A549 (cell line): Measurements from ENCODE around the gene CCDC127. TPM values are rescaled to one million over a fixed set of nuclear protein-coding genes. Genes with fewer than 3 reads are reported as not detected.

Experiments
- ATAC-seq, 2 experiments: fragments of 200-7000 bp in 1 of 2; fragments of >200 bp in 1 of 2; cut with Nextera tagmentation in 1 of 2; cut with Tn5 transposase in 1 of 2; 3 replicates each; pipeline versions ENCODE4 v1.8.0 to v1.9.1; 2018 to 2020; ENCODE audit warnings: mild to moderate bottlenecking in 1 of 2, moderate library complexity in 1 of 2
- CTCF ChIA-PET: fragments of 300-600 bp; sonication (Branson Sonifier 250); formaldehyde crosslinking; extraction: SDS; loops from one replicate; lab custom pipeline; 2021; ENCODE audit warnings: antibody characterized with exemption, inconsistent platforms; lab: Yijun Ruan, JAX
- POLR2A ChIA-PET: fragments of 350-600 bp; formaldehyde crosslinking; extraction: SDS; loops from one replicate; lab custom pipeline; 2021; ENCODE audit warnings: antibody characterized with exemption, inconsistent platforms; lab: Yijun Ruan, JAX
- DNase-seq, 2 experiments: peaks; one replicate each; pipeline versions ENCODE4 v3.0.0 to v3.0.0-alpha.2; 2011 to 2016; ENCODE audit warnings: low read depth in 1 of 2, low spot score in 1 of 2
- FAIRE-seq: peaks from 2 replicates; lab custom pipeline; 2011; peaks lifted over from hg19 to GRCh38; lab: Jason Lieb, UNC
- H3K27ac ChIP-seq, 2 experiments: fragments of >200 bp; sonication (Bioruptor Twin); formaldehyde crosslinking; 3 replicates each; pipeline ENCODE4 v1.5.1; 2016 to 2017
- H3K4me1 ChIP-seq: fragments of >200 bp; sonication (Bioruptor Twin); formaldehyde crosslinking; 3 replicates; pipeline ENCODE4 v1.6.1; 2016
- H3K4me2 ChIP-seq: fragments of >200 bp; sonication (Bioruptor Twin); formaldehyde crosslinking; 3 replicates; pipeline ENCODE4 v1.6.1; 2016
- H3K4me3 ChIP-seq: fragments of >200 bp; sonication (Bioruptor Twin); formaldehyde crosslinking; 3 replicates; pipeline ENCODE4 v1.5.1; 2016
- H3K9me3 ChIP-seq: fragments of >200 bp; sonication (Bioruptor Twin); formaldehyde crosslinking; 3 replicates; pipeline ENCODE4 v1.6.1; 2016
- CBX8 ChIP-seq: fragments of 200-600 bp; sonication (generic); IDR thresholded peaks from 2 replicates; pipeline ENCODE4 v1.6.1; 2016
- EHMT2 ChIP-seq: fragments of 200-600 bp; sonication (generic); IDR thresholded peaks from 2 replicates; pipeline ENCODE4 v1.6.1; 2016; ENCODE audit warnings: antibody characterized with exemption, low read depth, mild to moderate bottlenecking, moderate library complexity
- ESRRA ChIP-seq: fragments of 150-350 bp; IDR thresholded peaks from 2 replicates; pipeline ENCODE4 v1.6.1; 2014; ENCODE audit warnings: mild to moderate bottlenecking, low read length, borderline replicate concordance
- GATA3 ChIP-seq: IDR thresholded peaks from 2 replicates; pipeline ENCODE4 v1.6.1; 2012; ENCODE audit warnings: borderline replicate concordance
- HOXB13 ChIP-seq: fragments of 250-450 bp; sonication (Bioruptor Pico); IDR thresholded peaks from 2 replicates; pipeline ENCODE4 v1.5.0; 2020; ENCODE audit warnings: low read depth, mild to moderate bottlenecking, moderate library complexity
- KDM1A ChIP-seq: fragments of 200-600 bp; sonication (generic); IDR thresholded peaks from 2 replicates; pipeline ENCODE4 v1.6.1; 2016; ENCODE audit warnings: low read depth, mild to moderate bottlenecking
- MAFK ChIP-seq: fragments of 450-650 bp; IDR thresholded peaks from 2 replicates; pipeline ENCODE4 v1.6.1; 2014; ENCODE audit not compliant: partially characterized antibody
- NFE2L2 ChIP-seq: fragments of 150-350 bp; conservative IDR thresholded peaks from 2 replicates; pipeline ENCODE4 v1.6.1; 2014; ENCODE audit warnings: low read length
- NR3C1 ChIP-seq: fragments of >200 bp; sonication (Bioruptor Twin); formaldehyde crosslinking; IDR thresholded peaks from 3 replicates; pipeline ENCODE4 v1.6.1; 2017
- PHF8 ChIP-seq: fragments of 200-600 bp; sonication (generic); IDR thresholded peaks from 2 replicates; pipeline ENCODE4 v1.6.1; 2016; ENCODE audit warnings: low read depth, mild to moderate bottlenecking, antibody characterized with exemption, moderate library complexity, borderline replicate concordance
- POLR2AphosphoS2 ChIP-seq: conservative IDR thresholded peaks from 2 replicates; pipeline ENCODE4 v1.6.1; 2012; ENCODE audit warnings: low read length, improper control_type of control experiment, inconsistent platforms
- RAD21 ChIP-seq, 2 experiments: fragments of >200 bp in 1 of 2; sonication (Bioruptor Twin) in 1 of 2; formaldehyde crosslinking in 1 of 2; IDR thresholded peaks in 1 of 2; conservative IDR thresholded peaks in 1 of 2; 2 replicates in 1 of 2; 3 replicates in 1 of 2; pipeline ENCODE4 v1.6.1; 2012 to 2018; ENCODE audit warnings: inconsistent platforms in 1 of 2
- RCOR1 ChIP-seq: fragments of 150-350 bp; IDR thresholded peaks from 2 replicates; pipeline ENCODE4 v1.6.1; 2014; ENCODE audit warnings: antibody characterized with exemption, low read length, low read depth
- RNF2 ChIP-seq: fragments of 200-600 bp; sonication (generic); IDR thresholded peaks from 2 replicates; pipeline ENCODE4 v1.6.1; 2016; ENCODE audit warnings: low read depth, mild to moderate bottlenecking, antibody characterized with exemption, moderate library complexity, borderline replicate concordance
- SREBF2 ChIP-seq: fragments of 450-650 bp; IDR thresholded peaks from 2 replicates; pipeline ENCODE4 v1.6.1; 2014; ENCODE audit warnings: mild to moderate bottlenecking, moderate library complexity
- TP53 ChIP-seq: fragments of 250-450 bp; sonication (Bioruptor Pico); IDR thresholded peaks from 2 replicates; pipeline ENCODE4 v1.5.0; 2021; ENCODE audit warnings: mild to moderate bottlenecking, moderate library complexity
- ZC3H11A ChIP-seq: fragments of 450-650 bp; IDR thresholded peaks from 2 replicates; pipeline ENCODE4 v1.6.1; 2014; ENCODE audit warnings: antibody characterized with exemption, mild to moderate bottlenecking
- ZSCAN20 ChIP-seq: fragments of 250-450 bp; sonication (Bioruptor Pico); IDR thresholded peaks from 2 replicates; pipeline ENCODE4 v1.8.0; 2022; ENCODE audit warnings: mild to moderate bottlenecking, moderate library complexity
- WGBS: methylation state at CpG from one replicate; pipeline ENCODE4 v1.1.6; 2017; ENCODE audit errors: missing lambda C conversion rate; 5-methylcytosine and 5-hydroxymethylcytosine counted together
- polyA plus RNA-seq, 4 experiments: library from polyadenylated mRNA; depleted of rRNA in 3 of 4; stranded (reverse); fragments of >200 nt; fragmentation: RNase III in 1 of 4; extraction: RNeasy Plus Mini Kit Qiagen cat#74134 plus additional on column Dnase treatment in 1 of 4; gene quantifications; 2 replicates in 3 of 4; 3 replicates in 1 of 4; pipeline ENCODE4 v1.2.3, GENCODE V29; 2011 to 2017
- TF ChIP-seq, protein P1 (sequence below): IDR thresholded peaks from 2 replicates; pipeline ENCODE4 v1.6.1; 2012
- TF ChIP-seq, protein P2 (sequence below): IDR thresholded peaks from 2 replicates; pipeline ENCODE4 v1.6.1; 2012
- TF ChIP-seq, protein P3 (sequence below): fragments of 150-350 bp; IDR thresholded peaks from 2 replicates; pipeline ENCODE4 v1.6.1; 2014; ENCODE audit warnings: low read depth, mild to moderate bottlenecking, low read length
- TF ChIP-seq, protein P4 (sequence below): fragments of >200 bp; sonication (Bioruptor Twin); formaldehyde crosslinking; IDR thresholded peaks from 3 replicates; pipeline ENCODE4 v1.6.1; 2016
- TF ChIP-seq, protein P5 (sequence below): fragments of >200 bp; sonication (Bioruptor Twin); formaldehyde crosslinking; IDR thresholded peaks from 3 replicates; pipeline ENCODE4 v1.5.1; 2016

Gene CCDC127
- polyA plus RNA-seq, 2 of the 4 experiments (the other 2 are of a cell fraction), result 5.1 to 6.2 TPM

DNA sequence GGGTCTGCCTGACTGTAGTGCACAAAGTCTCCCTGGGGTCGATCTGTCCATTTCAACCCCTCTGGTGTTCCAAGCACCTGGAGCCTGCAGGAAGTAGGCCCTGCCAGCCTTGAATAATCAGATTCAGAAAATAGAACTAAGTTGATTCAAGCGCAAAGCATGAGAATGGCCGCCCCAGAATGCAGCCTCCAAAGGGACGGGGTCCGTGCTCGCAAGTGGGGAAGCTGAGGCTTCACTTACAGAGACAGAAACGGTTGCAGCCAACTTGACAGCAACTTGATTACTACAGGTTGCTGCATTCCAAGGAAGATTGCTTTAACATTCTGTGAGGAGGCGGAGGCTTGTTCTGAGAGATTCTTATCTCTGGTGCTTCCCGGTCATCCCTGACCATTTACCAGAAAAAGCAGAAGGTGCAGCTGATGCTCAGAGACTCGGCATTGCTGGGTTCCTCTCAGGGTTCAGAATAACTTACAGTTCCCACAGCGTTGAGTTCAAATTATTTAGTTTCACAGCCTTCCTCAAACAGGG, 41.6 kb downstream of the CCDC127 start:
- H3K4me3 ChIP-seq, result no peak overlapping the region
- FAIRE-seq, result no peak
- no peak for TF ChIP-seq ZSCAN20 (CRISPR knock-in tag)
- TF ChIP-seq, protein P1, sequence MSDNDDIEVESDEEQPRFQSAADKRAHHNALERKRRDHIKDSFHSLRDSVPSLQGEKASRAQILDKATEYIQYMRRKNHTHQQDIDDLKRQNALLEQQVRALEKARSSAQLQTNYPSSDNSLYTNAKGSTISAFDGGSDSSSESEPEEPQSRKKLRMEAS, result no peak
- TF ChIP-seq HOXB13 (CRISPR knock-in tag), result no peak
- TF ChIP-seq EHMT2, result no peak
- TF ChIP-seq NFE2L2, result no peak
- no peak for TF ChIP-seq ESRRA
- TF ChIP-seq CBX8, result no peak
- TF ChIP-seq, protein P2, sequence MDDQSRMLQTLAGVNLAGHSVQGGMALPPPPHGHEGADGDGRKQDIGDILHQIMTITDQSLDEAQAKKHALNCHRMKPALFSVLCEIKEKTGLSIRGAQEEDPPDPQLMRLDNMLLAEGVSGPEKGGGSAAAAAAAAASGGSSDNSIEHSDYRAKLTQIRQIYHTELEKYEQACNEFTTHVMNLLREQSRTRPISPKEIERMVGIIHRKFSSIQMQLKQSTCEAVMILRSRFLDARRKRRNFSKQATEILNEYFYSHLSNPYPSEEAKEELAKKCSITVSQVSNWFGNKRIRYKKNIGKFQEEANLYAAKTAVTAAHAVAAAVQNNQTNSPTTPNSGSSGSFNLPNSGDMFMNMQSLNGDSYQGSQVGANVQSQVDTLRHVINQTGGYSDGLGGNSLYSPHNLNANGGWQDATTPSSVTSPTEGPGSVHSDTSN, result no peak
- TF ChIP-seq, protein P3, sequence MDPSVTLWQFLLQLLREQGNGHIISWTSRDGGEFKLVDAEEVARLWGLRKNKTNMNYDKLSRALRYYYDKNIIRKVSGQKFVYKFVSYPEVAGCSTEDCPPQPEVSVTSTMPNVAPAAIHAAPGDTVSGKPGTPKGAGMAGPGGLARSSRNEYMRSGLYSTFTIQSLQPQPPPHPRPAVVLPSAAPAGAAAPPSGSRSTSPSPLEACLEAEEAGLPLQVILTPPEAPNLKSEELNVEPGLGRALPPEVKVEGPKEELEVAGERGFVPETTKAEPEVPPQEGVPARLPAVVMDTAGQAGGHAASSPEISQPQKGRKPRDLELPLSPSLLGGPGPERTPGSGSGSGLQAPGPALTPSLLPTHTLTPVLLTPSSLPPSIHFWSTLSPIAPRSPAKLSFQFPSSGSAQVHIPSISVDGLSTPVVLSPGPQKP, result no peak
- TF ChIP-seq ZC3H11A, result no peak
- no peak for TF ChIP-seq GATA3
- no peak for TF ChIP-seq POLR2AphosphoS2
- TF ChIP-seq RCOR1, result no peak
- no peak for TF ChIP-seq TP53 (CRISPR knock-in tag)
- no peak for TF ChIP-seq RAD21 (conservative IDR thresholded peaks at IDR 0.05 in 1 of 2, IDR thresholded peaks at IDR 0.05 in 1 of 2)
- TF ChIP-seq, all 56 proteins: peak for 0
- Histone ChIP-seq H3K4me1 (no peaks in the 10 kb centered on the region), H3K9me3 (no peaks in the 10 kb centered on the region), H3K4me2 (no peak overlapping the region), H3K27ac (no peak overlapping the region)
- no peak for ATAC-seq
- DNase-seq, result no peak
- POLR2A ChIA-PET, result no interaction called here
- CTCF ChIA-PET, result interaction anchor here (0.6 kb wide), 1 partner anchor 71 kb away, joined by 3 read pairs; no protein-coding TSS in a partner anchor
- 75% methylated on average over 11 of the region's 11 CpGs for WGBS

DNA sequence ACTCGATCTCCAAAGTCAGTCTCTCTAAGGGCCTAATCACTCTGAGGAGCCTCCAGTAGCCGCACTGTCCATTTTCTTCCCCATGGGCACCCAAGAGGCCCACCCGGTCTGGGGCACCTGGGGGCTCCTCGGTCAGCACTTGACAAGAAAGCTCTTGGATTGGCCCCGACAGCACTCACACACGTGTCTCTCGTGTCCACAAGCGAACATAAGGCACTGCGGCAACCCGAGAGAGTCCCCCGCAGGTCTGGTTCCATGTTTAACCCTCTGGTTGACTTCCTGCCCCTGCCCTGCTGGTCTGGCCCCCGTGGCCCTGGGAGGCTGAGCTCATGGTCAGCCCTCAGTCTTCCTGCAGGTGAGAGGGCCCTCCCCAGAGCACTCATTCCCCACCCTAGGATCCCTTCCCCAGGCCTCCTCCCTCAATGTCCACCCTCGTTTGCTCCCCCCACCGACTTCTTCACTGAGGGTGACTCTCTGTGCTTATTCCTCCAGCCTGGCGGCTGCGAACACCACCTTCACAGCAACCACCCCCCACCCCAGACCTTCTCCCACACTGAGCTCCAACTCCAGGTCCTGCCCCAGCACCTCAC, 43.0 kb downstream of the CCDC127 start:
- no peaks in the 10 kb centered on the region for H3K9me3 ChIP-seq
- DNase-seq, result no peak
- ATAC-seq, result no peak
- WGBS, result 69% methylated on average over 12 of the region's 16 CpGs
- POLR2A ChIA-PET, result no interaction called here
- TF ChIP-seq ZC3H11A (no peak), KDM1A (no peak), TP53 (CRISPR knock-in tag) (no peak), RNF2 (no peak), PHF8 (no peak)
- TF ChIP-seq, all 56 proteins: peak for 0
- H3K27ac ChIP-seq, result no peak overlapping the region
- no peak overlapping the region for H3K4me3 ChIP-seq
- FAIRE-seq, result no peak
- CTCF ChIA-PET, result interaction anchor here (0.8 to 1.2 kb wide), 3 partner anchors 11 to 256 kb away, joined by 3 to 4 read pairs (median 3); no protein-coding TSS in a partner anchor
- H3K4me1 ChIP-seq, result no peaks in the 10 kb centered on the region
- no peak overlapping the region for H3K4me2 ChIP-seq

DNA sequence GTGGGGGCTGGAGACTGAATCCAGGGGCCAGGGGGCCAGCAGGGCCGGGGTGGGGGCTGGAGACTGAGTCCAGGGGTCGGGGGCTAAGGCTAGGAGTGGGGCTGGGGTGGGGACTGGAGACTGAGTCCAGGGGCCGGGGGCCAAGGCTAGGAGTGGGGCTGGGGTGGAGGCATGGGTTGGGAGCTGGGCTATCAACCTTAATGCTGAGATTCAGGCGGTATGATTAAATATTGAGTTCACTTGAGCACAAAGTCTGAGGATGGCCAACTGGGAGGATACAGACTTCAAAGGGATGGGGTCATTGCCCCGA, 43.7 kb downstream of the CCDC127 start:
- ChIA-PET CTCF (interaction anchor here (0.6 to 1.2 kb wide), 3 partner anchors 12 to 257 kb away, joined by 3 to 4 read pairs (median 3); no protein-coding TSS in a partner anchor), POLR2A (no interaction called here)
- FAIRE-seq, result no peak
- H3K4me2 ChIP-seq, result no peak overlapping the region
- H3K9me3 ChIP-seq, result no peaks in the 10 kb centered on the region
- TF ChIP-seq NR3C1 (no peak), ESRRA (no peak), MAFK (no peak), POLR2AphosphoS2 (no peak), SREBF2 (no peak), RNF2 (no peak)
- TF ChIP-seq, protein P1, result no peak
- TF ChIP-seq, protein P3, result no peak
- TF ChIP-seq, protein P2, result no peak
- TF ChIP-seq, protein P4, sequence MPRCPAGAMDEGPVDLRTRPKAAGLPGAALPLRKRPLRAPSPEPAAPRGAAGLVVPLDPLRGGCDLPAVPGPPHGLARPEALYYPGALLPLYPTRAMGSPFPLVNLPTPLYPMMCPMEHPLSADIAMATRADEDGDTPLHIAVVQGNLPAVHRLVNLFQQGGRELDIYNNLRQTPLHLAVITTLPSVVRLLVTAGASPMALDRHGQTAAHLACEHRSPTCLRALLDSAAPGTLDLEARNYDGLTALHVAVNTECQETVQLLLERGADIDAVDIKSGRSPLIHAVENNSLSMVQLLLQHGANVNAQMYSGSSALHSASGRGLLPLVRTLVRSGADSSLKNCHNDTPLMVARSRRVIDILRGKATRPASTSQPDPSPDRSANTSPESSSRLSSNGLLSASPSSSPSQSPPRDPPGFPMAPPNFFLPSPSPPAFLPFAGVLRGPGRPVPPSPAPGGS, result no peak
- TF ChIP-seq, protein P5, sequence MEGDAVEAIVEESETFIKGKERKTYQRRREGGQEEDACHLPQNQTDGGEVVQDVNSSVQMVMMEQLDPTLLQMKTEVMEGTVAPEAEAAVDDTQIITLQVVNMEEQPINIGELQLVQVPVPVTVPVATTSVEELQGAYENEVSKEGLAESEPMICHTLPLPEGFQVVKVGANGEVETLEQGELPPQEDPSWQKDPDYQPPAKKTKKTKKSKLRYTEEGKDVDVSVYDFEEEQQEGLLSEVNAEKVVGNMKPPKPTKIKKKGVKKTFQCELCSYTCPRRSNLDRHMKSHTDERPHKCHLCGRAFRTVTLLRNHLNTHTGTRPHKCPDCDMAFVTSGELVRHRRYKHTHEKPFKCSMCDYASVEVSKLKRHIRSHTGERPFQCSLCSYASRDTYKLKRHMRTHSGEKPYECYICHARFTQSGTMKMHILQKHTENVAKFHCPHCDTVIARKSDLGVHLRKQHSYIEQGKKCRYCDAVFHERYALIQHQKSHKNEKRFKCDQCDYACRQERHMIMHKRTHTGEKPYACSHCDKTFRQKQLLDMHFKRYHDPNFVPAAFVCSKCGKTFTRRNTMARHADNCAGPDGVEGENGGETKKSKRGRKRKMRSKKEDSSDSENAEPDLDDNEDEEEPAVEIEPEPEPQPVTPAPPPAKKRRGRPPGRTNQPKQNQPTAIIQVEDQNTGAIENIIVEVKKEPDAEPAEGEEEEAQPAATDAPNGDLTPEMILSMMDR, result no peak
- H3K4me3 ChIP-seq, result no peak overlapping the region
- WGBS, result 50% methylated on average over 2 of the region's 5 CpGs
- DNase-seq, result no peak
- no peak overlapping the region for H3K27ac ChIP-seq
- H3K4me1 ChIP-seq, result no peaks in the 10 kb centered on the region
- ATAC-seq, result no peak
